IPS DF 6.9 (cell line): ENCODE results near the gene SHANK2.

Experiments
- DNase-seq: peaks from one replicate; pipeline ENCODE4 v3.0.0-alpha.2; 2013; ENCODE audit warnings: low read depth, low spot score
- H3K27ac ChIP-seq: one replicate; pipeline ENCODE4 v1.5.1; 2013; ENCODE audit warnings: low read length, control low read depth
- H3K27me3 ChIP-seq: 2 replicates; pipeline ENCODE4 v1.6.1; 2013; ENCODE audit warnings: mild to moderate bottlenecking, low read length; ENCODE audit not compliant: control insufficient read depth, insufficient read depth
- H3K36me3 ChIP-seq: 2 replicates; pipeline ENCODE4 v1.6.1; 2013; ENCODE audit warnings: low read length; ENCODE audit not compliant: control insufficient read depth, insufficient read depth
- H3K4me1 ChIP-seq: 2 replicates; pipeline ENCODE4 v1.6.1; 2013; ENCODE audit warnings: low read length; ENCODE audit not compliant: control insufficient read depth, insufficient read depth
- H3K4me3 ChIP-seq: 2 replicates; pipeline ENCODE4 v1.5.1; 2013; ENCODE audit warnings: mild to moderate bottlenecking, low read length
- H3K9me3 ChIP-seq: 2 replicates; pipeline ENCODE4 v1.6.1; 2013; ENCODE audit warnings: low read length, inconsistent platforms; ENCODE audit not compliant: control insufficient read depth, insufficient read depth
- WGBS: extraction: QIAGEN DNeasy Blood & Tissue Kit; methylation state at CpG from one replicate; pipeline ENCODE4 v1.1.7; 2013; ENCODE audit warnings: mixed read lengths, missing lambda C conversion rate; ENCODE audit not compliant: insufficient read length, insufficient coverage; 5-methylcytosine and 5-hydroxymethylcytosine counted together

The SHANK2 gene

GRCh38 chr11:71268706-71269321 lies 16.4 kb upstream of the SHANK2 start:
- no peak for DNase-seq

GRCh38 chr11:71267807-71268421 lies 15.5 kb upstream of the SHANK2 start:
- Histone ChIP-seq H3K36me3 (no peaks in the 10 kb centered on the region), H3K27ac (no peak overlapping the region), H3K4me3 (no peak overlapping the region), H3K4me1 (0 out of 2 replicates have a peak, but pooled peaks cover 2% of the 10 kb centered on the region), H3K9me3 (no peaks in the 10 kb centered on the region), H3K27me3 (no peaks in the 10 kb centered on the region)
- DNase-seq: no peak
- WGBS: no CpG with 5 or more reads among the region's 15 CpGs

More at GRCh38 chr11:71268706-71269321, 16.4 kb upstream of the SHANK2 start:
- H3K36me3 ChIP-seq: no peaks in the 10 kb centered on the region
- 0 out of 2 replicates have a peak, but pooled peaks cover 2% of the 10 kb centered on the region for H3K4me1 ChIP-seq
- H3K27me3 ChIP-seq: no peaks in the 10 kb centered on the region
- no CpG with 5 or more reads among the region's 11 CpGs for WGBS
- no peaks in the 10 kb centered on the region for H3K9me3 ChIP-seq
- no peak overlapping the region for H3K27ac ChIP-seq
- H3K4me3 ChIP-seq: no peak overlapping the region

- WGBS: no CpG with 5 or more reads among the region's 22 CpGs
- no peak for DNase-seq
- H3K27me3 ChIP-seq: no peaks in the 10 kb centered on the region
- H3K9me3 ChIP-seq: no peaks in the 10 kb centered on the region
- no peak overlapping the region for H3K27ac ChIP-seq
- H3K4me3 ChIP-seq: no peak overlapping the region
- 0 out of 2 replicates have a peak, but pooled peaks cover 2% of the 10 kb centered on the region for H3K4me1 ChIP-seq
- no peaks in the 10 kb centered on the region for H3K36me3 ChIP-seq
Observed at GRCh38 chr11:71266114-71266833, 13.9 kb upstream of the SHANK2 start.

- Histone ChIP-seq H3K9me3 (no peaks in the 10 kb centered on the region), H3K4me1 (0 out of 2 replicates have a peak, but pooled peaks cover 2% of the 10 kb centered on the region), H3K4me3 (no peak overlapping the region), H3K27ac (no peak overlapping the region), H3K36me3 (no peaks in the 10 kb centered on the region), H3K27me3 (no peaks in the 10 kb centered on the region)
- WGBS: no CpG with 5 or more reads among the region's 18 CpGs
- DNase-seq: no peak
Observed at GRCh38 chr11:71265559-71266092, 13.2 kb upstream of the SHANK2 start.

- Histone ChIP-seq H3K4me3 (no peak overlapping the region), H3K9me3 (no peaks in the 10 kb centered on the region), H3K27me3 (no peaks in the 10 kb centered on the region), H3K4me1 (0 out of 2 replicates have a peak, but pooled peaks cover 2% of the 10 kb centered on the region), H3K36me3 (no peaks in the 10 kb centered on the region), H3K27ac (no peak overlapping the region)
- WGBS: no CpG with 5 or more reads among the region's 4 CpGs
- no peak for DNase-seq
Observed at GRCh38 chr11:71263386-71263785, 11.0 kb upstream of the SHANK2 start.

- peaks cover 10% of the 10 kb centered on the region for H3K4me1 ChIP-seq
- no peak overlapping the region for H3K4me3 ChIP-seq
- H3K36me3 ChIP-seq: no peaks in the 10 kb centered on the region
- H3K27me3 ChIP-seq: no peaks in the 10 kb centered on the region
- DNase-seq: no peak
- WGBS: no CpG with 5 or more reads among the region's 11 CpGs
- no peaks in the 10 kb centered on the region for H3K9me3 ChIP-seq
- no peak overlapping the region for H3K27ac ChIP-seq
Observed at GRCh38 chr11:71255800-71256479, 3.6 kb upstream of the SHANK2 start.

- Histone ChIP-seq H3K27ac (no peak overlapping the region), H3K9me3 (no peaks in the 10 kb centered on the region), H3K36me3 (no peaks in the 10 kb centered on the region), H3K4me1 (peaks cover 10% of the 10 kb centered on the region), H3K27me3 (no peaks in the 10 kb centered on the region), H3K4me3 (no peak overlapping the region)
- no CpG with 5 or more reads among the region's 5 CpGs for WGBS
- no peak for DNase-seq
Observed at GRCh38 chr11:71255323-71255722, 2.9 kb upstream of the SHANK2 start.

- H3K27ac ChIP-seq: no peak overlapping the region
- H3K9me3 ChIP-seq: no peaks in the 10 kb centered on the region
- WGBS: no CpG with 5 or more reads among the region's 5 CpGs
- H3K4me1 ChIP-seq: peaks cover 14% of the 10 kb centered on the region
- no peak for DNase-seq
- H3K27me3 ChIP-seq: no peaks in the 10 kb centered on the region
- H3K4me3 ChIP-seq: no peak overlapping the region
- no peaks in the 10 kb centered on the region for H3K36me3 ChIP-seq
Observed at GRCh38 chr11:71253794-71254193, 1.4 kb upstream of the SHANK2 start.

- peak overlapping the region; percentile 71; the same call in 1 of the 2 replicates for H3K4me3 ChIP-seq
- H3K27ac ChIP-seq: no peak overlapping the region
- H3K27me3 ChIP-seq: no peaks in the 10 kb centered on the region
- WGBS: no CpG with 5 or more reads among the region's 40 CpGs
- H3K4me1 ChIP-seq: peaks cover 16% of the 10 kb centered on the region
- no peaks in the 10 kb centered on the region for H3K36me3 ChIP-seq
- H3K9me3 ChIP-seq: no peaks in the 10 kb centered on the region
- DNase-seq: no peak
Observed at GRCh38 chr11:71252770-71253730, 673 bp upstream of the SHANK2 start.
